ENCODE data around the gene ZNF277.

- TF ChIP-seq, protein P1, sequence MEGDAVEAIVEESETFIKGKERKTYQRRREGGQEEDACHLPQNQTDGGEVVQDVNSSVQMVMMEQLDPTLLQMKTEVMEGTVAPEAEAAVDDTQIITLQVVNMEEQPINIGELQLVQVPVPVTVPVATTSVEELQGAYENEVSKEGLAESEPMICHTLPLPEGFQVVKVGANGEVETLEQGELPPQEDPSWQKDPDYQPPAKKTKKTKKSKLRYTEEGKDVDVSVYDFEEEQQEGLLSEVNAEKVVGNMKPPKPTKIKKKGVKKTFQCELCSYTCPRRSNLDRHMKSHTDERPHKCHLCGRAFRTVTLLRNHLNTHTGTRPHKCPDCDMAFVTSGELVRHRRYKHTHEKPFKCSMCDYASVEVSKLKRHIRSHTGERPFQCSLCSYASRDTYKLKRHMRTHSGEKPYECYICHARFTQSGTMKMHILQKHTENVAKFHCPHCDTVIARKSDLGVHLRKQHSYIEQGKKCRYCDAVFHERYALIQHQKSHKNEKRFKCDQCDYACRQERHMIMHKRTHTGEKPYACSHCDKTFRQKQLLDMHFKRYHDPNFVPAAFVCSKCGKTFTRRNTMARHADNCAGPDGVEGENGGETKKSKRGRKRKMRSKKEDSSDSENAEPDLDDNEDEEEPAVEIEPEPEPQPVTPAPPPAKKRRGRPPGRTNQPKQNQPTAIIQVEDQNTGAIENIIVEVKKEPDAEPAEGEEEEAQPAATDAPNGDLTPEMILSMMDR (IDR thresholded peaks at IDR 0.05) = no peak
- no peak for TF ChIP-seq POLR2A (IDR thresholded peaks at IDR 0.05)
These were observed 159.1 kb downstream of the ZNF277 start for GRCh38 chr7:112365551-112365950.
